A673 (cell line): ENCODE results near the gene TARBP1.

Experiments used
- EZH2 ChIP-seq: fragments of 200-600 bp; sonication (generic); IDR thresholded peaks from 2 replicates; pipeline ENCODE4 v1.6.1; 2017; ENCODE audit warnings: borderline replicate concordance, low read depth, mild to moderate bottlenecking, mixed read lengths, antibody characterized with exemption, low read length; ENCODE audit not compliant: poor library complexity, severe bottlenecking
- TF ChIP-seq, protein P1 (sequence below): fragments of 300-800, 200-600 bp; sonication (generic); conservative IDR thresholded peaks from 2 replicates; pipeline ENCODE4 v1.5.1; 2017; ENCODE audit warnings: low read depth, mild to moderate bottlenecking, antibody characterized with exemption, low read length, moderate library complexity, mixed read lengths

DNA sequence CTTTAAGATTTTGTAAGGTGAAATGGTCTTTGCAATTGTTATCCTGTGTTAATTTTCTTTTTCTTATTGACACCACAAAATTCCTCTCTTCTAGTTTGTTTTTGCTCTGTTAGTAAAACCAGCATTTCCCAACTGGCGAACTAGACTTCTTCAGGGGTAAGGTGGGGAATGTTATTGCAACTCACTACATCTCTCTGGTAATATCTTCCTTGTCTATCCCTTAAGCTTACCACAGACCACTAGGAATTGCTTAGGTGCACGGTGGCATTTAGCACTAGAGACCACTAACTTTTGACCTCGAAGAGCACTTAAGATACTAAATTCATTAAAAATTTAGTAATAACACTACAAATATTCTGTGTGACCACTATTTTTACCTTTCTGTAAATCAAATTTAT is 109.9 kb downstream of the TARBP1 start:
- TF ChIP-seq, protein P1, sequence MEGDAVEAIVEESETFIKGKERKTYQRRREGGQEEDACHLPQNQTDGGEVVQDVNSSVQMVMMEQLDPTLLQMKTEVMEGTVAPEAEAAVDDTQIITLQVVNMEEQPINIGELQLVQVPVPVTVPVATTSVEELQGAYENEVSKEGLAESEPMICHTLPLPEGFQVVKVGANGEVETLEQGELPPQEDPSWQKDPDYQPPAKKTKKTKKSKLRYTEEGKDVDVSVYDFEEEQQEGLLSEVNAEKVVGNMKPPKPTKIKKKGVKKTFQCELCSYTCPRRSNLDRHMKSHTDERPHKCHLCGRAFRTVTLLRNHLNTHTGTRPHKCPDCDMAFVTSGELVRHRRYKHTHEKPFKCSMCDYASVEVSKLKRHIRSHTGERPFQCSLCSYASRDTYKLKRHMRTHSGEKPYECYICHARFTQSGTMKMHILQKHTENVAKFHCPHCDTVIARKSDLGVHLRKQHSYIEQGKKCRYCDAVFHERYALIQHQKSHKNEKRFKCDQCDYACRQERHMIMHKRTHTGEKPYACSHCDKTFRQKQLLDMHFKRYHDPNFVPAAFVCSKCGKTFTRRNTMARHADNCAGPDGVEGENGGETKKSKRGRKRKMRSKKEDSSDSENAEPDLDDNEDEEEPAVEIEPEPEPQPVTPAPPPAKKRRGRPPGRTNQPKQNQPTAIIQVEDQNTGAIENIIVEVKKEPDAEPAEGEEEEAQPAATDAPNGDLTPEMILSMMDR = no peak
- no peak for TF ChIP-seq EZH2
